Measurements from ENCODE around the gene HOOK2. TPM values are rescaled to one million over a fixed set of nuclear protein-coding genes. Genes with fewer than 3 reads are reported as not detected.
"Not testable (repeated sequence)": the region's sequence is repeated elsewhere in the genome, so short reads cannot be mapped to it uniquely, and the experiment has no call there.

HOOK2 gene
- total RNA-seq, 1 donor from 2014 or later: 30.3 TPM

GRCh38 chr19:12720296-12720695 lies 55.1 kb downstream of the HOOK2 start:
- Mint-ChIP-seq H3K36me3 (ENCODE audit: low read depth, unreplicated experiment) (peaks cover 18% of the 10 kb centered on the region), H3K4me1 (ENCODE audit: unreplicated experiment) (peaks cover 27% of the 10 kb centered on the region), H3K27me3 (ENCODE audit: unreplicated experiment) (peaks cover 18% of the 10 kb centered on the region), H3K27ac (ENCODE audit: unreplicated experiment) (peak overlapping the region; percentile 34), H3K4me3 (ENCODE audit: unreplicated experiment) (peak overlapping the region; percentile 75), H3K9me3 (ENCODE audit: unreplicated experiment) (no peaks in the 10 kb centered on the region)
- TF ChIP-seq, protein P1, sequence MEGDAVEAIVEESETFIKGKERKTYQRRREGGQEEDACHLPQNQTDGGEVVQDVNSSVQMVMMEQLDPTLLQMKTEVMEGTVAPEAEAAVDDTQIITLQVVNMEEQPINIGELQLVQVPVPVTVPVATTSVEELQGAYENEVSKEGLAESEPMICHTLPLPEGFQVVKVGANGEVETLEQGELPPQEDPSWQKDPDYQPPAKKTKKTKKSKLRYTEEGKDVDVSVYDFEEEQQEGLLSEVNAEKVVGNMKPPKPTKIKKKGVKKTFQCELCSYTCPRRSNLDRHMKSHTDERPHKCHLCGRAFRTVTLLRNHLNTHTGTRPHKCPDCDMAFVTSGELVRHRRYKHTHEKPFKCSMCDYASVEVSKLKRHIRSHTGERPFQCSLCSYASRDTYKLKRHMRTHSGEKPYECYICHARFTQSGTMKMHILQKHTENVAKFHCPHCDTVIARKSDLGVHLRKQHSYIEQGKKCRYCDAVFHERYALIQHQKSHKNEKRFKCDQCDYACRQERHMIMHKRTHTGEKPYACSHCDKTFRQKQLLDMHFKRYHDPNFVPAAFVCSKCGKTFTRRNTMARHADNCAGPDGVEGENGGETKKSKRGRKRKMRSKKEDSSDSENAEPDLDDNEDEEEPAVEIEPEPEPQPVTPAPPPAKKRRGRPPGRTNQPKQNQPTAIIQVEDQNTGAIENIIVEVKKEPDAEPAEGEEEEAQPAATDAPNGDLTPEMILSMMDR (IDR thresholded peaks at IDR 0.05; ENCODE audit: unreplicated experiment): no peak
- no peak for DNase-seq (ENCODE audit: low spot score)

GRCh38 chr19:12715929-12716328 lies 59.4 kb downstream of the HOOK2 start:
- TF ChIP-seq, protein P1 (IDR thresholded peaks at IDR 0.05; ENCODE audit: unreplicated experiment): no peak
- Mint-ChIP-seq H3K36me3 (ENCODE audit: low read depth, unreplicated experiment) (peaks cover 37% of the 10 kb centered on the region), H3K4me3 (ENCODE audit: unreplicated experiment) (peak overlapping the region; percentile 67), H3K4me1 (ENCODE audit: unreplicated experiment) (peaks cover 4% of the 10 kb centered on the region), H3K9me3 (ENCODE audit: unreplicated experiment) (no peaks in the 10 kb centered on the region), H3K27ac (ENCODE audit: unreplicated experiment) (no peak overlapping the region), H3K27me3 (ENCODE audit: unreplicated experiment) (peaks cover 7% of the 10 kb centered on the region)
- no peak for DNase-seq (ENCODE audit: low spot score)

DNA sequence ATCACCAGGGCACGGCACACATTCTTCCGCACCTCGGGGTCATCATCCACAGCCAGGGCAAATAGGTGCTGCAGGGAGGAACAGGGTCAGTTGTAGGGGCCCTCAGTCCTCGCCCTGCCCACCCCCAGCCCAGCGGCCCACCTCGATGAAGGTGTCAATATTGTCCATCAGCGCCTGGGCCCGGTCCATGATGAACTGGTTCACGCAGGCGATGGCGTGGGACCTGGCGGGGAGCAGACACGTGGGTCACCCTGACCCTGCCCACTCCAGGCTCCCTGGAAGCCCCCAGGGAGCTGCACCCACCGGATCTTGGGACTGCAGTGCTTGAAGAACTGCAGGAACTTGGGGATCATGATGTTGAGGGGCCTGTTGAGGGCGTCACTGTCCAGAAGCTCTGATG lies 60.2 kb downstream of the HOOK2 start:
- Mint-ChIP-seq H3K9me3 (ENCODE audit: unreplicated experiment) (no peaks in the 10 kb centered on the region), H3K4me1 (ENCODE audit: unreplicated experiment) (no peaks in the 10 kb centered on the region)
- TF ChIP-seq, protein P1 (IDR thresholded peaks at IDR 0.05; ENCODE audit: unreplicated experiment): no peak

GRCh38 chr19:12713304-12713703 lies 62.0 kb downstream of the HOOK2 start:
- not testable (repeated sequence) for H3K4me3 Mint-ChIP-seq (ENCODE audit: unreplicated experiment); H3K4me1 Mint-ChIP-seq (ENCODE audit: unreplicated experiment); H3K9me3 Mint-ChIP-seq (ENCODE audit: unreplicated experiment); H3K27ac Mint-ChIP-seq (ENCODE audit: unreplicated experiment); DNase-seq (ENCODE audit: low spot score); H3K27me3 Mint-ChIP-seq (ENCODE audit: unreplicated experiment)
- H3K36me3 Mint-ChIP-seq (ENCODE audit: low read depth, unreplicated experiment): peaks cover 33% of the 10 kb centered on the region

More for the DNA sequence above, 60.2 kb downstream of the HOOK2 start:
- DNase-seq (ENCODE audit: low spot score): no peak
- Mint-ChIP-seq H3K27me3 (ENCODE audit: unreplicated experiment) (peaks cover 7% of the 10 kb centered on the region), H3K36me3 (ENCODE audit: low read depth, unreplicated experiment) (peaks cover 37% of the 10 kb centered on the region), H3K27ac (ENCODE audit: unreplicated experiment) (no peak overlapping the region), H3K4me3 (ENCODE audit: unreplicated experiment) (no peak overlapping the region)

Small RNAs within 50 kb of the gene (microRNA-seq; reads per million reads assigned to microRNA genes)
- gene MIR5684 (ENCODE audit: unreplicated experiment): not detected

Other genes with a start within 250 kb of the HOOK2 start
- 18.8 TPM for gene ZNF564, start 224.1 kb downstream of the HOOK2 start, total RNA-seq (ENCODE audit: unreplicated experiment)
- 11.9 TPM for gene ZNF490, start 164.7 kb downstream of the HOOK2 start, total RNA-seq (ENCODE audit: unreplicated experiment)
- 29.3 TPM for gene ZNF791, start 164.6 kb downstream of the HOOK2 start, total RNA-seq (ENCODE audit: unreplicated experiment)
- gene MAN2B1, start 108.8 kb downstream of the HOOK2 start, total RNA-seq (ENCODE audit: unreplicated experiment): 98.4 TPM
- 13.2 TPM for gene WDR83, start 108.7 kb downstream of the HOOK2 start, total RNA-seq (ENCODE audit: unreplicated experiment)
- 55.3 TPM for gene DHPS, start 93.7 kb downstream of the HOOK2 start, total RNA-seq (ENCODE audit: unreplicated experiment)
- gene GNG14, start 87.6 kb downstream of the HOOK2 start, total RNA-seq (ENCODE audit: unreplicated experiment): not detected
- 8.0 TPM for gene FBXW9, start 78.9 kb downstream of the HOOK2 start, total RNA-seq (ENCODE audit: unreplicated experiment)
- gene TNPO2, start 51.6 kb downstream of the HOOK2 start, total RNA-seq (ENCODE audit: unreplicated experiment): 68.1 TPM
- 176 TPM for gene TRIR, start 40.9 kb downstream of the HOOK2 start, total RNA-seq (ENCODE audit: unreplicated experiment)
- 77.9 TPM for gene GET3, start 38.1 kb downstream of the HOOK2 start, total RNA-seq (ENCODE audit: unreplicated experiment)
- gene BEST2, start 23.8 kb downstream of the HOOK2 start, total RNA-seq (ENCODE audit: unreplicated experiment): not detected
- 20.6 TPM for gene JUNB, start 15.9 kb upstream of the HOOK2 start, total RNA-seq (ENCODE audit: unreplicated experiment)
- 215 TPM for gene PRDX2, start 26.2 kb upstream of the HOOK2 start, total RNA-seq (ENCODE audit: unreplicated experiment)
- gene THSD8, start 26.5 kb upstream of the HOOK2 start, total RNA-seq (ENCODE audit: unreplicated experiment): 14.2 TPM
- gene RNASEH2A, start 31.0 kb upstream of the HOOK2 start, total RNA-seq (ENCODE audit: unreplicated experiment): 26.9 TPM
- gene RTBDN, start 59.0 kb upstream of the HOOK2 start, total RNA-seq (ENCODE audit: unreplicated experiment): not detected
- 4.1 TPM for gene MAST1, start 63.0 kb upstream of the HOOK2 start, total RNA-seq (ENCODE audit: unreplicated experiment)
- gene DNASE2, start 105.9 kb upstream of the HOOK2 start, total RNA-seq (ENCODE audit: unreplicated experiment): 12.2 TPM
- gene KLF1, start 111.6 kb upstream of the HOOK2 start, total RNA-seq (ENCODE audit: unreplicated experiment): 0.54 TPM
- gene GCDH, start 115.6 kb upstream of the HOOK2 start, total RNA-seq (ENCODE audit: unreplicated experiment): 20.0 TPM
- gene SYCE2, start 143.7 kb upstream of the HOOK2 start, total RNA-seq (ENCODE audit: unreplicated experiment): not detected
- 45.8 TPM for gene FARSA, start 158.2 kb upstream of the HOOK2 start, total RNA-seq (ENCODE audit: unreplicated experiment)
- 963 TPM for gene CALR, start 163.1 kb upstream of the HOOK2 start, total RNA-seq (ENCODE audit: unreplicated experiment)
- 44.7 TPM for gene RAD23A, start 170.3 kb upstream of the HOOK2 start, total RNA-seq (ENCODE audit: unreplicated experiment)
- gene GADD45GIP1, start 181.7 kb upstream of the HOOK2 start, total RNA-seq (ENCODE audit: unreplicated experiment): 20.8 TPM
- gene DAND5, start 194.0 kb upstream of the HOOK2 start, total RNA-seq (ENCODE audit: unreplicated experiment): 0.69 TPM
- gene NFIX, start 219.9 kb upstream of the HOOK2 start, total RNA-seq (ENCODE audit: unreplicated experiment): 9.9 TPM

All from endothelial cell (in vitro differentiated cells).